H9 (cell line): Measurements from ENCODE around the gene GDAP1L1. TPM values are rescaled to one million over a fixed set of nuclear protein-coding genes. Genes with fewer than 3 reads are reported as not detected.

Experiments used
- DNase-seq: peaks from one replicate; pipeline ENCODE4 v3.0.0-alpha.2; 2017
- H2AFZ ChIP-seq: one replicate; pipeline ENCODE4 v1.6.1; 2013; ENCODE audit warnings: mild to moderate bottlenecking, low read length, control low read depth, moderate library complexity
- H2AK5ac ChIP-seq: 2 replicates; pipeline ENCODE4 v1.6.1; 2013; ENCODE audit warnings: low read length, control low read depth, mixed read lengths; ENCODE audit not compliant: insufficient read length
- H2BK120ac ChIP-seq: one replicate; pipeline ENCODE4 v1.6.1; 2013; ENCODE audit warnings: low read depth, mild to moderate bottlenecking, low read length, control low read depth, inconsistent platforms; ENCODE audit not compliant: poor library complexity, severe bottlenecking
- H2BK12ac ChIP-seq: 2 replicates; pipeline ENCODE4 v1.6.1; 2013; ENCODE audit warnings: low read length, control low read depth, mixed read lengths, low read depth; ENCODE audit not compliant: insufficient read length
- H2BK15ac ChIP-seq: 2 replicates; pipeline ENCODE4 v1.6.1; 2013; ENCODE audit warnings: low read depth, low read length, control low read depth
- H2BK20ac ChIP-seq: one replicate; pipeline ENCODE4 v1.6.1; 2013; ENCODE audit warnings: low read depth, mild to moderate bottlenecking, low read length, control low read depth, inconsistent platforms; ENCODE audit not compliant: poor library complexity, severe bottlenecking
- H2BK5ac ChIP-seq: 2 replicates; pipeline ENCODE4 v1.6.1; 2013; ENCODE audit warnings: low read length, control low read depth, mixed read lengths; ENCODE audit not compliant: insufficient read length
- H3K14ac ChIP-seq: 2 replicates; pipeline ENCODE4 v1.6.1; 2013; ENCODE audit warnings: low read length, control low read depth; ENCODE audit not compliant: insufficient read depth
- H3K18ac ChIP-seq: 2 replicates; pipeline ENCODE4 v1.6.1; 2013; ENCODE audit warnings: low read depth, mild to moderate bottlenecking, mixed read lengths, low read length, control low read depth; ENCODE audit not compliant: insufficient read length
- H3K23ac ChIP-seq: 2 replicates; pipeline ENCODE4 v1.6.1; 2013; ENCODE audit warnings: low read length, control low read depth, mixed read lengths, low read depth; ENCODE audit not compliant: insufficient read length
- H3K23me2 ChIP-seq: 2 replicates; pipeline ENCODE4 v1.6.1; 2013; ENCODE audit warnings: low read depth, mild to moderate bottlenecking, mixed read lengths, low read length, control low read depth; ENCODE audit not compliant: insufficient read length, poor library complexity, severe bottlenecking
- H3K27ac ChIP-seq: 2 replicates; pipeline ENCODE4 v1.5.1; 2013; ENCODE audit warnings: low read length, control low read depth, mixed read lengths, low read depth; ENCODE audit not compliant: insufficient read length
- H3K27me3 ChIP-seq: 2 replicates; pipeline ENCODE4 v1.6.1; 2013; ENCODE audit warnings: low read length, control low read depth, inconsistent platforms; ENCODE audit not compliant: insufficient read depth
- H3K4ac ChIP-seq: 2 replicates; pipeline ENCODE4 v1.6.1; 2013; ENCODE audit warnings: low read depth, mild to moderate bottlenecking, control low read depth, inconsistent platforms, low read length, moderate library complexity
- H3K4me1 ChIP-seq: 2 replicates; pipeline ENCODE4 v1.6.1; 2013; ENCODE audit warnings: low read length, control low read depth, inconsistent platforms; ENCODE audit not compliant: insufficient read depth
- H3K4me2 ChIP-seq: 2 replicates; pipeline ENCODE4 v1.6.1; 2013; ENCODE audit warnings: low read length, control low read depth, mixed read lengths; ENCODE audit not compliant: insufficient read length, insufficient read depth
- H3K56ac ChIP-seq: 2 replicates; pipeline ENCODE4 v1.6.1; 2013; ENCODE audit warnings: low read depth, mild to moderate bottlenecking, mixed read lengths, low read length, control low read depth; ENCODE audit not compliant: insufficient read length
- H3K79me1 ChIP-seq: 2 replicates; pipeline ENCODE4 v1.6.1; 2013; ENCODE audit warnings: low read depth, mild to moderate bottlenecking, moderate library complexity, low read length, control low read depth, inconsistent platforms; ENCODE audit not compliant: insufficient read depth, poor library complexity, severe bottlenecking
- H3K79me2 ChIP-seq: 2 replicates; pipeline ENCODE4 v1.6.1; 2013; ENCODE audit warnings: low read length, control low read depth, inconsistent platforms; ENCODE audit not compliant: insufficient read depth
- H3K9ac ChIP-seq: 2 replicates; pipeline ENCODE4 v1.6.1; 2013; ENCODE audit warnings: low read length, control low read depth, mixed read lengths; ENCODE audit not compliant: insufficient read length; ENCODE audit errors: extremely low read depth
- H3K9me3 ChIP-seq: one replicate; pipeline ENCODE4 v1.6.1; 2013; ENCODE audit warnings: low read depth, low read length, inconsistent platforms; ENCODE audit not compliant: control insufficient read depth
- H3T11ph ChIP-seq: one replicate; pipeline ENCODE4 v1.6.1; 2013; ENCODE audit warnings: mild to moderate bottlenecking, low read length, control low read depth, inconsistent platforms
- H4K20me1 ChIP-seq: one replicate; pipeline ENCODE4 v1.6.1; 2013; ENCODE audit not compliant: control insufficient read depth, insufficient read length, insufficient read depth
- H4K5ac ChIP-seq: 2 replicates; pipeline ENCODE4 v1.6.1; 2013; ENCODE audit warnings: low read depth, mild to moderate bottlenecking, mixed read lengths, low read length, control low read depth; ENCODE audit not compliant: insufficient read length
- H4K8ac ChIP-seq: replicated peaks from 2 replicates; pipeline ENCODE4 v1.6.1; 2013; ENCODE audit warnings: low read length, control low read depth, mixed read lengths, low read depth; ENCODE audit not compliant: insufficient read length
- H4K91ac ChIP-seq: 2 replicates; pipeline ENCODE4 v1.6.1; 2013; ENCODE audit warnings: low read depth, mild to moderate bottlenecking, moderate library complexity, mixed read lengths, low read length, control low read depth; ENCODE audit not compliant: insufficient read length
- H3K27ac Mint-ChIP-seq, 3 experiments: 2 replicates in 2 of 3; 3 replicates in 1 of 3; pipeline ENCODE4 v1.8.0; 2020 to 2021; ENCODE audit warnings: mixed read lengths in 3 of 3, mild to moderate bottlenecking in 1 of 3, moderate library complexity in 1 of 3
- H3K27me3 Mint-ChIP-seq: 2 replicates; pipeline ENCODE4 v1.8.0; 2021; ENCODE audit warnings: low read depth, mild to moderate bottlenecking, moderate library complexity, mixed read lengths
- H3K36me3 Mint-ChIP-seq, 3 experiments: 2 replicates in 2 of 3; 3 replicates in 1 of 3; pipeline ENCODE4 v1.8.0; 2020 to 2021; ENCODE audit warnings: low read depth in 3 of 3, mixed read lengths in 3 of 3; ENCODE audit not compliant: insufficient read depth in 1 of 3
- H3K4me1 Mint-ChIP-seq, 2 experiments: 2 replicates each; pipeline ENCODE4 v1.8.0; 2020; ENCODE audit warnings: mixed read lengths in 2 of 2
- H3K4me3 Mint-ChIP-seq, 2 experiments: 2 replicates in 1 of 2; 3 replicates in 1 of 2; pipeline ENCODE4 v1.8.0; 2020 to 2021; ENCODE audit warnings: mild to moderate bottlenecking in 2 of 2, mixed read lengths in 2 of 2, moderate library complexity in 1 of 2
- H3K9me3 Mint-ChIP-seq, 2 experiments: 2 replicates in 1 of 2; 3 replicates in 1 of 2; pipeline ENCODE4 v1.8.0; 2020; ENCODE audit warnings: mild to moderate bottlenecking in 2 of 2, mixed read lengths in 2 of 2, moderate library complexity in 1 of 2
- WGBS: extraction: QIAGEN DNeasy Blood & Tissue Kit; methylation state at CpG from one replicate; pipeline ENCODE4 v1.1.7; 2013; ENCODE audit warnings: missing lambda C conversion rate, low lambda C conversion rate, mixed read lengths; ENCODE audit not compliant: insufficient read length; ENCODE audit errors: extremely low coverage; 5-methylcytosine and 5-hydroxymethylcytosine counted together
- total RNA-seq: library from RNA; stranded (reverse); gene quantifications from 2 replicates; pipeline ENCODE4 v1.2.1, GENCODE V29; 2021
- TF ChIP-seq, protein P1 (sequence below): fragments of 200-600 bp; sonication (generic); conservative IDR thresholded peaks from 3 replicates; pipeline ENCODE4 v1.8.0; 2021; ENCODE audit warnings: antibody characterized with exemption, mild to moderate bottlenecking

GDAP1L1 gene
- total RNA-seq, 1 experiment from 2014 or later, result 5.9 TPM

DNA sequence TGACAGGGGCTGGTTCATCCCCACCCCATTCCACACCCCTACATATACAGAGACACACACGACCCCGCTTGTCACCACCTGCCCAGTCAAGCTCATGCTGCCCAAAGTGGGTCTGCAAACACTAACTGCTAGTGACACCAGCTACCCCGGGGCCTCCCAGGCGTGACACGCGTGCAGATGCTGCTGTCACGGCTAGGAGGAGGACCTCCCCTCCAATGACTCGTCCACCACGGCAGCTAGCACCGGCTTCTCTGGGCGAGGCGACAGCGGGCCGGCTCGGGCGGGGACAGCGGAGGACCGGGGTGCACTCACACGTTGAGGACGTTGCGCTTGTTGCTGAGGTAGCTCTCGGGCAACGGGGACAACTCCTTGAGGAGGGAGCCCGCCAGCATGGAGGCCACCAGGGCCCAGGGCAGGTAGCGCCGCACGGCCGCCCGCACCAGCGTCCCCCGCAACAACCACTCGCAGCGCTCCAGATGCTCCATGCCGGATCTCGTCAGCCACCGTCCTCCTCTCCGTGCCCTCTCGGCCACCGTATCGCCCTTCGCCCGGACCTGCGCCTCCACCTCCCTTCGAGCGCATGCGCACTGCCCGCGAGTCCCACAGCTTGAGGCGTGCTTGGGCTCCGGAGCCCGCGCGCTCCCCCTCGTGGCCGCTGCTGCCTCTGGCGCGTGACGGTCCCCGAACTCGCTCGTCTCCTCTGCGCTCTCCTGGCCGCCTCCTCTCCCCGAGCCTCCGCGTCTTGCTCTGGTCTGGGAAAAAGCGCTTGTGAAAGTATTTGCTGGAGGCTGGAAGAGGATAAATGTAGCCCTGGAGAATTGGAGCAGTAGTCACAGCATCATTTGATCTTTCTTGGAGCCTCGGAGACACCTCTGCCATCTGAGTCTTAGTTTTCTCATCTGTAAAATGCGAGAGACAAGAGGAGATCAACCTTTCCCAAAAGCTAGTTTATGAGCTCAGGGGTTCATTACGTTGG is 63.8 kb downstream of the GDAP1L1 start, which contains the start of gene FITM2:
FITM2 (minus strand) TSS at position 539 of the 976 bp plus-strand sequence; CDS start at position 485, 54 bp downstream.
- Histone ChIP-seq H2AFZ (no peak within 1 kb of the TSS), H3K56ac (no peak within 1 kb of the TSS), H3K23me2 (peaks cover 7% of the 10 kb centered on the region), H2BK12ac (no peak within 1 kb of the TSS), H2BK15ac (no peak within 1 kb of the TSS), H3K4me2 (peak within 1 kb of the TSS; percentile 57), H2BK5ac (no peak within 1 kb of the TSS), H3K79me2 (no peaks in the 10 kb centered on the region), H4K20me1 (no peaks in the 10 kb centered on the region), H3K14ac (peak within 1 kb of the TSS; percentile 45; the same call in 1 of the 2 replicates), H3K4me1 (no peaks in the 10 kb centered on the region), H3K18ac (no peak within 1 kb of the TSS), H4K91ac (no peak within 1 kb of the TSS), H3K4ac (no peak within 1 kb of the TSS), H2BK120ac (no peak within 1 kb of the TSS), H3K79me1 (no peaks in the 10 kb centered on the region), H3T11ph (no peak within 1 kb of the TSS), H3K23ac (no peak within 1 kb of the TSS), H3K27ac (no peak within 1 kb of the TSS), H2BK20ac (no peak within 1 kb of the TSS), H4K5ac (no peak within 1 kb of the TSS), H3K27me3 (no peaks in the 10 kb centered on the region), H2AK5ac (no peak within 1 kb of the TSS), H4K8ac (no peak within 1 kb of the TSS), H3K9me3 (no peaks in the 10 kb centered on the region), H3K9ac (peak within 1 kb of the TSS; percentile 10)
- peak within 1 kb of the TSS; percentile 79 to 88 for H3K4me3 Mint-ChIP-seq
- DNase-seq, result peak; percentile 98
- no CpG with 5 or more reads among the region's 70 CpGs for WGBS
- H3K36me3 Mint-ChIP-seq, result no peaks in the 10 kb centered on the region
- H3K9me3 Mint-ChIP-seq, result no peaks in the 10 kb centered on the region
- peaks cover 25% of the 10 kb centered on the region for H3K27me3 Mint-ChIP-seq
- TF ChIP-seq, protein P1, sequence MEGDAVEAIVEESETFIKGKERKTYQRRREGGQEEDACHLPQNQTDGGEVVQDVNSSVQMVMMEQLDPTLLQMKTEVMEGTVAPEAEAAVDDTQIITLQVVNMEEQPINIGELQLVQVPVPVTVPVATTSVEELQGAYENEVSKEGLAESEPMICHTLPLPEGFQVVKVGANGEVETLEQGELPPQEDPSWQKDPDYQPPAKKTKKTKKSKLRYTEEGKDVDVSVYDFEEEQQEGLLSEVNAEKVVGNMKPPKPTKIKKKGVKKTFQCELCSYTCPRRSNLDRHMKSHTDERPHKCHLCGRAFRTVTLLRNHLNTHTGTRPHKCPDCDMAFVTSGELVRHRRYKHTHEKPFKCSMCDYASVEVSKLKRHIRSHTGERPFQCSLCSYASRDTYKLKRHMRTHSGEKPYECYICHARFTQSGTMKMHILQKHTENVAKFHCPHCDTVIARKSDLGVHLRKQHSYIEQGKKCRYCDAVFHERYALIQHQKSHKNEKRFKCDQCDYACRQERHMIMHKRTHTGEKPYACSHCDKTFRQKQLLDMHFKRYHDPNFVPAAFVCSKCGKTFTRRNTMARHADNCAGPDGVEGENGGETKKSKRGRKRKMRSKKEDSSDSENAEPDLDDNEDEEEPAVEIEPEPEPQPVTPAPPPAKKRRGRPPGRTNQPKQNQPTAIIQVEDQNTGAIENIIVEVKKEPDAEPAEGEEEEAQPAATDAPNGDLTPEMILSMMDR, result peak; percentile 93
- peak within 1 kb of the TSS in 1 of 3 experiments; percentile 44; a peak in 1 of 7 replicates for H3K27ac Mint-ChIP-seq
- H3K4me1 Mint-ChIP-seq, result peaks cover 9 to 10% of the 10 kb centered on the region in 2 experiments
